GM18867 (cell line): ENCODE data around the gene TRIM7.
A peak's percentile ranks its signal among the peaks of the same experiment; 100 is the strongest.
"Not testable (repeated sequence)": the region's sequence is repeated elsewhere in the genome, so short reads cannot be mapped to it uniquely, and the experiment has no call there.

Experiments used
- ATAC-seq: cut with Tn5 transposase; IDR thresholded peaks from one replicate; pipeline ENCODE4 v1.9.1; 2021; ENCODE audit warnings: mild to moderate bottlenecking, moderate library complexity; ENCODE audit not compliant: unreplicated experiment

Gene TRIM7

GRCh38 chr5:181159286-181160151, 45.5 kb downstream of the TRIM7 start:
- ATAC-seq, result peak; percentile 58

GRCh38 chr5:181158869-181159268, 46.1 kb downstream of the TRIM7 start:
- ATAC-seq, result no peak

GRCh38 chr5:181156758-181157157, 48.2 kb downstream of the TRIM7 start:
- ATAC-seq, result no peak

GRCh38 chr5:181153814-181154213, 51.2 kb downstream of the TRIM7 start:
- ATAC-seq, result no peak

- ATAC-seq, result no peak
These were observed 52.6 kb downstream of the TRIM7 start for GRCh38 chr5:181152406-181152805.

GRCh38 chr5:181151146-181151545, 53.9 kb downstream of the TRIM7 start:
- no peak for ATAC-seq

GRCh38 chr5:181149806-181150733, 54.9 kb downstream of the TRIM7 start:
- ATAC-seq, result peak; percentile 58

- ATAC-seq, result no peak
These were observed 55.6 kb downstream of the TRIM7 start for GRCh38 chr5:181149355-181149754.

- not testable (repeated sequence) for ATAC-seq
These were observed 57.9 kb downstream of the TRIM7 start, which contains the start of gene OR2V2 for GRCh38 chr5:181146927-181147636. Gene OR2V2, plus strand, starts transcription at chr5:181147586. Its CDS starts 7,357 bp downstream, at chr5:181154943.

- ATAC-seq, result no peak
These were observed 59.9 kb downstream of the TRIM7 start for GRCh38 chr5:181145133-181145532.
